WTC11 (cell line): ENCODE results near the gene RACK1. TPM values are rescaled to one million over a fixed set of nuclear protein-coding genes. Genes with fewer than 3 reads are reported as not detected.

Source experiments
- ATAC-seq: fragments of 200-7000 bp; cut with Tn5 transposase; 2 replicates; pipeline ENCODE4 v1.10.0; 2021; ENCODE audit warnings: mild to moderate bottlenecking, moderate library complexity
- CTCF ChIA-PET: fragments of 300-600 bp; sonication (Branson Sonifier 250); formaldehyde crosslinking; loops from one replicate; lab custom pipeline; 2021; ENCODE audit warnings: antibody characterized with exemption; lab: Charles Lee
- POLR2A ChIA-PET: fragments of 350-600 bp; sonication (Branson Sonifier 250); formaldehyde crosslinking; loops from one replicate; lab custom pipeline; 2021; ENCODE audit warnings: antibody characterized with exemption; lab: Charles Lee
- DNase-seq: peaks from one replicate; pipeline ENCODE4 v3.0.0; 2021; ENCODE audit warnings: low spot score
- H3K27ac Mint-ChIP-seq: 2 replicates; pipeline ENCODE4 v1.8.0; 2021; ENCODE audit warnings: mixed read lengths
- H3K27me3 Mint-ChIP-seq: 2 replicates; pipeline ENCODE4 v1.8.0; 2021; ENCODE audit warnings: low read depth, mild to moderate bottlenecking, moderate library complexity, mixed read lengths
- H3K36me3 Mint-ChIP-seq: 2 replicates; pipeline ENCODE4 v1.8.0; 2021; ENCODE audit warnings: mixed read lengths
- H3K4me1 Mint-ChIP-seq: 2 replicates; pipeline ENCODE4 v1.8.0; 2022; ENCODE audit warnings: mixed read lengths
- H3K4me3 Mint-ChIP-seq: 2 replicates; pipeline ENCODE4 v1.8.0; 2021; ENCODE audit warnings: mild to moderate bottlenecking, moderate library complexity, mixed read lengths
- H3K9me3 Mint-ChIP-seq: 2 replicates; pipeline ENCODE4 v1.8.0; 2021; ENCODE audit warnings: mixed read lengths
- E2F5 ChIP-seq: sonication (generic); formaldehyde crosslinking; IDR thresholded peaks from 2 replicates; pipeline ENCODE4 v1.8.1; 2022; ENCODE audit warnings: mild to moderate bottlenecking, moderate library complexity, missing genetic modification reagents
- ESRRA ChIP-seq: sonication (generic); formaldehyde crosslinking; IDR thresholded peaks from 2 replicates; pipeline ENCODE4 v1.8.1; 2022; ENCODE audit warnings: mild to moderate bottlenecking, missing genetic modification reagents, borderline replicate concordance
- FOXP1 ChIP-seq: sonication (generic); formaldehyde crosslinking; IDR thresholded peaks from 2 replicates; pipeline ENCODE4 v1.8.0; 2022; ENCODE audit warnings: missing genetic modification reagents, mild to moderate bottlenecking, moderate library complexity, borderline replicate concordance
- GABPB1 ChIP-seq: sonication (generic); formaldehyde crosslinking; IDR thresholded peaks from 2 replicates; pipeline ENCODE4 v1.8.1; 2023; ENCODE audit warnings: mild to moderate bottlenecking, missing genetic modification reagents
- HMGXB4 ChIP-seq: sonication (generic); formaldehyde crosslinking; IDR thresholded peaks from 2 replicates; pipeline ENCODE4 v1.8.1; 2023; ENCODE audit warnings: mild to moderate bottlenecking, moderate library complexity, missing genetic modification reagents
- JUN ChIP-seq: sonication (generic); formaldehyde crosslinking; IDR thresholded peaks from 2 replicates; pipeline ENCODE4 v1.8.0; 2023; ENCODE audit warnings: mild to moderate bottlenecking, missing genetic modification reagents
- KAT7 ChIP-seq: sonication (generic); formaldehyde crosslinking; IDR thresholded peaks from 2 replicates; pipeline ENCODE4 v1.8.1; 2023; ENCODE audit warnings: missing genetic modification reagents, mild to moderate bottlenecking, borderline replicate concordance
- MAX ChIP-seq: sonication (generic); formaldehyde crosslinking; IDR thresholded peaks from 2 replicates; pipeline ENCODE4 v1.8.0; 2022; ENCODE audit warnings: mild to moderate bottlenecking, missing genetic modification reagents
- NFYB ChIP-seq: sonication (generic); formaldehyde crosslinking; conservative IDR thresholded peaks from 2 replicates; pipeline ENCODE4 v1.8.0; 2022; ENCODE audit warnings: low read depth, missing genetic modification reagents
- OVOL2 ChIP-seq: fragments of 250-450 bp; sonication (Bioruptor Pico); IDR thresholded peaks from 2 replicates; pipeline ENCODE4 v1.9.0; 2021; ENCODE audit warnings: mild to moderate bottlenecking, borderline replicate concordance
- RORB ChIP-seq: fragments of 250-450 bp; sonication (Bioruptor Pico); IDR thresholded peaks from 2 replicates; pipeline ENCODE4 v1.9.0; 2021; ENCODE audit warnings: mild to moderate bottlenecking
- SP1 ChIP-seq: sonication (generic); formaldehyde crosslinking; conservative IDR thresholded peaks from 2 replicates; pipeline ENCODE4 v1.8.1; 2022; ENCODE audit warnings: missing genetic modification reagents
- TEAD1 ChIP-seq: sonication (generic); formaldehyde crosslinking; IDR thresholded peaks from 2 replicates; pipeline ENCODE4 v1.8.0; 2022; ENCODE audit warnings: mild to moderate bottlenecking, missing genetic modification reagents
- ZBTB21 ChIP-seq: sonication (generic); formaldehyde crosslinking; IDR thresholded peaks from 2 replicates; pipeline ENCODE4 v1.8.1; 2023; ENCODE audit warnings: mild to moderate bottlenecking, missing genetic modification reagents, borderline replicate concordance
- ZNF416 ChIP-seq: fragments of 250-450 bp; sonication (Bioruptor Pico); IDR thresholded peaks from 2 replicates; pipeline ENCODE4 v1.9.0; 2021; ENCODE audit warnings: mild to moderate bottlenecking, inconsistent platforms
- total RNA-seq: library from RNA; stranded (reverse); gene quantifications from 3 replicates; pipeline ENCODE4 v1.2.3, GENCODE V29; 2021
- TF ChIP-seq, protein P1 (sequence below): fragments of 250-450 bp; sonication (Bioruptor Pico); IDR thresholded peaks from 2 replicates; pipeline ENCODE4 v1.9.0; 2021; ENCODE audit warnings: mild to moderate bottlenecking, borderline replicate concordance
- TF ChIP-seq, protein P2 (sequence below): sonication (generic); formaldehyde crosslinking; IDR thresholded peaks from 2 replicates; pipeline ENCODE4 v1.8.0; 2022; ENCODE audit warnings: mild to moderate bottlenecking, missing genetic modification reagents
- TF ChIP-seq, protein P3 (sequence below): sonication (generic); formaldehyde crosslinking; IDR thresholded peaks from 2 replicates; pipeline ENCODE4 v1.8.1; 2023; ENCODE audit warnings: mild to moderate bottlenecking, missing genetic modification reagents, moderate library complexity
- TF ChIP-seq, protein P4 (sequence below): sonication (generic); formaldehyde crosslinking; IDR thresholded peaks from 2 replicates; pipeline ENCODE4 v1.8.0; 2022; ENCODE audit warnings: mild to moderate bottlenecking, missing genetic modification reagents

RACK1 gene
- total RNA-seq, 1 experiment from 2014 or later: 2,360 TPM

- H3K27me3 Mint-ChIP-seq: no peaks in the 10 kb centered on the region; the same call in 1 of the 2 replicates
- no peak for DNase-seq
- peak overlapping the region; percentile 85 for H3K4me3 Mint-ChIP-seq
- H3K27ac Mint-ChIP-seq: peak overlapping the region; percentile 92
- peaks cover 44% of the 10 kb centered on the region for H3K4me1 Mint-ChIP-seq
- H3K9me3 Mint-ChIP-seq: no peaks in the 10 kb centered on the region
- H3K36me3 Mint-ChIP-seq: peaks cover 29% of the 10 kb centered on the region
- POLR2A ChIA-PET: no interaction called here
- ATAC-seq: no peak
- CTCF ChIA-PET: no interaction called here
- TF ChIP-seq ZBTB21 (CRISPR knock-in tag) (no peak), ZNF416 (CRISPR knock-in tag) (no peak), RORB (no peak), ESRRA (CRISPR knock-in tag) (no peak)
- TF ChIP-seq, protein P1, sequence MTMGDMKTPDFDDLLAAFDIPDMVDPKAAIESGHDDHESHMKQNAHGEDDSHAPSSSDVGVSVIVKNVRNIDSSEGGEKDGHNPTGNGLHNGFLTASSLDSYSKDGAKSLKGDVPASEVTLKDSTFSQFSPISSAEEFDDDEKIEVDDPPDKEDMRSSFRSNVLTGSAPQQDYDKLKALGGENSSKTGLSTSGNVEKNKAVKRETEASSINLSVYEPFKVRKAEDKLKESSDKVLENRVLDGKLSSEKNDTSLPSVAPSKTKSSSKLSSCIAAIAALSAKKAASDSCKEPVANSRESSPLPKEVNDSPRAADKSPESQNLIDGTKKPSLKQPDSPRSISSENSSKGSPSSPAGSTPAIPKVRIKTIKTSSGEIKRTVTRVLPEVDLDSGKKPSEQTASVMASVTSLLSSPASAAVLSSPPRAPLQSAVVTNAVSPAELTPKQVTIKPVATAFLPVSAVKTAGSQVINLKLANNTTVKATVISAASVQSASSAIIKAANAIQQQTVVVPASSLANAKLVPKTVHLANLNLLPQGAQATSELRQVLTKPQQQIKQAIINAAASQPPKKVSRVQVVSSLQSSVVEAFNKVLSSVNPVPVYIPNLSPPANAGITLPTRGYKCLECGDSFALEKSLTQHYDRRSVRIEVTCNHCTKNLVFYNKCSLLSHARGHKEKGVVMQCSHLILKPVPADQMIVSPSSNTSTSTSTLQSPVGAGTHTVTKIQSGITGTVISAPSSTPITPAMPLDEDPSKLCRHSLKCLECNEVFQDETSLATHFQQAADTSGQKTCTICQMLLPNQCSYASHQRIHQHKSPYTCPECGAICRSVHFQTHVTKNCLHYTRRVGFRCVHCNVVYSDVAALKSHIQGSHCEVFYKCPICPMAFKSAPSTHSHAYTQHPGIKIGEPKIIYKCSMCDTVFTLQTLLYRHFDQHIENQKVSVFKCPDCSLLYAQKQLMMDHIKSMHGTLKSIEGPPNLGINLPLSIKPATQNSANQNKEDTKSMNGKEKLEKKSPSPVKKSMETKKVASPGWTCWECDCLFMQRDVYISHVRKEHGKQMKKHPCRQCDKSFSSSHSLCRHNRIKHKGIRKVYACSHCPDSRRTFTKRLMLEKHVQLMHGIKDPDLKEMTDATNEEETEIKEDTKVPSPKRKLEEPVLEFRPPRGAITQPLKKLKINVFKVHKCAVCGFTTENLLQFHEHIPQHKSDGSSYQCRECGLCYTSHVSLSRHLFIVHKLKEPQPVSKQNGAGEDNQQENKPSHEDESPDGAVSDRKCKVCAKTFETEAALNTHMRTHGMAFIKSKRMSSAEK (CRISPR knock-in tag): no peak
- TF ChIP-seq, protein P2, sequence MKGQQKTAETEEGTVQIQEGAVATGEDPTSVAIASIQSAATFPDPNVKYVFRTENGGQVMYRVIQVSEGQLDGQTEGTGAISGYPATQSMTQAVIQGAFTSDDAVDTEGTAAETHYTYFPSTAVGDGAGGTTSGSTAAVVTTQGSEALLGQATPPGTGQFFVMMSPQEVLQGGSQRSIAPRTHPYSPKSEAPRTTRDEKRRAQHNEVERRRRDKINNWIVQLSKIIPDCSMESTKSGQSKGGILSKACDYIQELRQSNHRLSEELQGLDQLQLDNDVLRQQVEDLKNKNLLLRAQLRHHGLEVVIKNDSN (CRISPR knock-in tag): no peak
These were observed 4.6 kb upstream of the RACK1 start for GRCh38 chr5:181248277-181248676.

DNA sequence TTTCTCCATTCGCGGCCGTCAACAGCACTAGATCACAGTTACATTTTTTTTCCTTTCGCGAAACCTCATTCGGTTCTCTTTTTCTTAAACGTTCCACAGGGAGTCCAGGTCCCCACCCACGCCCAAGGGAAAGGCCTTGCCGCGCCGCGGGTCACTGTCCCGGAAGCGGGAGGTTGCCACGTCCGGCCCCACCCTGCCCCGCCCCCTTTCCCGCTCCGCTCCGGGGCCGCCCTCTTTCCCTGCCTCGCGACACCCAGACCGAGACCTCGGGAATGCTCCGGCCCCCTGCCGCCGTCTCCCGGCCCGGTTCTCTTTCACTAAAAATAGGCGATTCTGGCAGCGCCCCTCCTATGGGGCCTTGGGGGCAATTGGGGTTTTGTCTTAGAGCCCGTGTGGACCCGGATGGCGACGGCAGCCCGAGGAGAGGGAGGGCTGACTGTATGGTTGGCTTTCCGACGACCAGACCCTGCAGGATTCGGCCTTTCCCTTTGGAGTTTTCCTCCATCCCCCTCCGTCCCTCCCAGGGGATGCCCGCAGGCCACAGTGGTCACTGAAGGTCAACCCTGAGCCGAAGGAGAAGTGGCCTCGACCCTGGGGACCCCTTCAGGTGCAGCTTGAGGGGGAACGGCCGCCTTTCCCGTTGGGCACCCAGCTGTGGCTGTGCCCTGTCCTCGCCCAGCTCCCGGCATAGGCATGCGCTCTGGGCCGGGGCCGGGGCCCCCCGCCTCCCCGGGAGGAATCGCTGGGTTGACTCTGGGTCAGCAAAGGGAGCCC, 2.8 kb upstream of the RACK1 start:
- ATAC-seq: peak; percentile 65
- peak; percentile 81 for DNase-seq
- POLR2A ChIA-PET: interaction anchor here (0.9 to 3.3 kb wide), 3 partner anchors 13 to 62 kb away, joined by 3 to 24 read pairs (median 4); partner anchors contain the start of gene TRIM52
- CTCF ChIA-PET: no interaction called here
- no peaks in the 10 kb centered on the region for H3K9me3 Mint-ChIP-seq
- peak overlapping the region; percentile 93 for H3K27ac Mint-ChIP-seq
- no peaks in the 10 kb centered on the region; the same call in 1 of the 2 replicates for H3K27me3 Mint-ChIP-seq
- H3K4me1 Mint-ChIP-seq: peaks cover 53% of the 10 kb centered on the region
- peak overlapping the region; percentile 85 for H3K4me3 Mint-ChIP-seq
- TF ChIP-seq, protein P2 (CRISPR knock-in tag): peak; percentile 9; the same call in 1 of the 2 replicates
- TF ChIP-seq SP1 (CRISPR knock-in tag): peak; percentile 74
- 0 out of 2 replicates have a peak, but pooled peaks have one; percentile 42 for TF ChIP-seq KAT7 (CRISPR knock-in tag)
- peak; percentile 66 for TF ChIP-seq MAX (CRISPR knock-in tag)
- TF ChIP-seq FOXP1 (CRISPR knock-in tag): peak; percentile 0; the same call in 1 of the 2 replicates
- TF ChIP-seq RORB: no peak
- TF ChIP-seq TEAD1: no peak; the same call in 1 of the 2 replicates
- TF ChIP-seq E2F5 (CRISPR knock-in tag): peak; percentile 4; the same call in 1 of the 2 replicates
- TF ChIP-seq, protein P3, sequence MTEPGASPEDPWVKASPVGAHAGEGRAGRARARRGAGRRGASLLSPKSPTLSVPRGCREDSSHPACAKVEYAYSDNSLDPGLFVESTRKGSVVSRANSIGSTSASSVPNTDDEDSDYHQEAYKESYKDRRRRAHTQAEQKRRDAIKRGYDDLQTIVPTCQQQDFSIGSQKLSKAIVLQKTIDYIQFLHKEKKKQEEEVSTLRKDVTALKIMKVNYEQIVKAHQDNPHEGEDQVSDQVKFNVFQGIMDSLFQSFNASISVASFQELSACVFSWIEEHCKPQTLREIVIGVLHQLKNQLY: no peak
- TF ChIP-seq, protein P4, sequence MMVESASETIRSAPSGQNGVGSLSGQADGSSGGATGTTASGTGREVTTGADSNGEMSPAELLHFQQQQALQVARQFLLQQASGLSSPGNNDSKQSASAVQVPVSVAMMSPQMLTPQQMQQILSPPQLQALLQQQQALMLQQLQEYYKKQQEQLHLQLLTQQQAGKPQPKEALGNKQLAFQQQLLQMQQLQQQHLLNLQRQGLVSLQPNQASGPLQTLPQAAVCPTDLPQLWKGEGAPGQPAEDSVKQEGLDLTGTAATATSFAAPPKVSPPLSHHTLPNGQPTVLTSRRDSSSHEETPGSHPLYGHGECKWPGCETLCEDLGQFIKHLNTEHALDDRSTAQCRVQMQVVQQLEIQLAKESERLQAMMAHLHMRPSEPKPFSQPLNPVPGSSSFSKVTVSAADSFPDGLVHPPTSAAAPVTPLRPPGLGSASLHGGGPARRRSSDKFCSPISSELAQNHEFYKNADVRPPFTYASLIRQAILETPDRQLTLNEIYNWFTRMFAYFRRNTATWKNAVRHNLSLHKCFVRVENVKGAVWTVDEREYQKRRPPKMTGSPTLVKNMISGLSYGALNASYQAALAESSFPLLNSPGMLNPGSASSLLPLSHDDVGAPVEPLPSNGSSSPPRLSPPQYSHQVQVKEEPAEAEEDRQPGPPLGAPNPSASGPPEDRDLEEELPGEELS (CRISPR knock-in tag): peak; percentile 82
- 0 out of 2 replicates have a peak, but pooled peaks have one; percentile 4 for TF ChIP-seq GABPB1 (CRISPR knock-in tag)
- no peak for TF ChIP-seq OVOL2 (CRISPR knock-in tag)
- peak; percentile 9; the same call in 1 of the 2 replicates for TF ChIP-seq HMGXB4 (CRISPR knock-in tag)
- no peak for TF ChIP-seq NFYB (CRISPR knock-in tag)
- 0 out of 2 replicates have a peak, but pooled peaks have one; percentile 12 for TF ChIP-seq JUN (CRISPR knock-in tag)
- TF ChIP-seq, all 79 proteins: peak for 10
- peaks cover 42% of the 10 kb centered on the region for H3K36me3 Mint-ChIP-seq
